ENCODE results near the gene RALB. TPM values are rescaled to one million over a fixed set of nuclear protein-coding genes. Genes with fewer than 3 reads are reported as not detected.

Gene RALB
- total RNA-seq, 2 donors from 2014 or later = 21.9 to 50.2 TPM

- TF ChIP-seq CTCF (IDR thresholded peaks at IDR 0.05) = no peak
- DNase-seq (ENCODE audit: low spot score) (no peak), ATAC-seq (ENCODE audit: insufficient number of reproducible peaks, low FRiP score, low read depth) (no peak)
- no peak overlapping the region for H3K27ac ChIP-seq
- no peaks in the 10 kb centered on the region for H3K27me3 ChIP-seq (replicated peaks; ENCODE audit: insufficient read depth)
- H3K4me1 ChIP-seq (ENCODE audit: control insufficient read depth in 1 of 2, low read depth in 2 of 2) = peaks cover 0 to under 1% of the 10 kb centered on the region in 2 donors
- H3K9me3 ChIP-seq = no peaks in the 10 kb centered on the region
- H3K36me3 ChIP-seq = no peaks in the 10 kb centered on the region
- H3K4me3 ChIP-seq = no peak overlapping the region
These were observed 5.9 kb upstream of the RALB start for GRCh38 chr2:120246546-120247300.

GRCh38 chr2:120247851-120248250, 4.8 kb upstream of the RALB start:
- Histone ChIP-seq H3K36me3 (no peaks in the 10 kb centered on the region), H3K27ac (no peak overlapping the region), H3K9me3 (no peaks in the 10 kb centered on the region)

GRCh38 chr2:120250640-120251039, 2.0 kb upstream of the RALB start:
- H3K27ac ChIP-seq = no peak overlapping the region
- H3K4me3 ChIP-seq = no peak overlapping the region
- DNase-seq (ENCODE audit: low spot score) (no peak), ATAC-seq (ENCODE audit: insufficient number of reproducible peaks, low FRiP score, low read depth) (no peak)
- H3K36me3 ChIP-seq = no peaks in the 10 kb centered on the region
- TF ChIP-seq CTCF (IDR thresholded peaks at IDR 0.05) = no peak
- peaks cover 3 to 19% of the 10 kb centered on the region in 2 donors for H3K4me1 ChIP-seq (ENCODE audit: control insufficient read depth in 1 of 2, low read depth in 2 of 2)
- H3K9me3 ChIP-seq = no peaks in the 10 kb centered on the region
- no peaks in the 10 kb centered on the region for H3K27me3 ChIP-seq (replicated peaks; ENCODE audit: insufficient read depth)

More at GRCh38 chr2:120247851-120248250, 4.8 kb upstream of the RALB start:
- H3K4me3 ChIP-seq = no peak overlapping the region
- no peak for DNase-seq (ENCODE audit: low spot score)
- no peak for ATAC-seq (ENCODE audit: insufficient number of reproducible peaks, low FRiP score, low read depth)
- TF ChIP-seq CTCF (IDR thresholded peaks at IDR 0.05) = no peak
- H3K27me3 ChIP-seq (replicated peaks; ENCODE audit: insufficient read depth) = no peaks in the 10 kb centered on the region
- peaks cover 0 to 3% of the 10 kb centered on the region in 2 donors for H3K4me1 ChIP-seq (ENCODE audit: control insufficient read depth in 1 of 2, low read depth in 2 of 2)

GRCh38 chr2:120251078-120251477, 1.6 kb upstream of the RALB start:
- no peak overlapping the region for H3K27ac ChIP-seq
- no peak for TF ChIP-seq CTCF (IDR thresholded peaks at IDR 0.05)
- H3K27me3 ChIP-seq (replicated peaks; ENCODE audit: insufficient read depth) = no peaks in the 10 kb centered on the region
- DNase-seq (ENCODE audit: low spot score) = no peak
- H3K4me3 ChIP-seq = no peak overlapping the region
- no peak for ATAC-seq (ENCODE audit: insufficient number of reproducible peaks, low FRiP score, low read depth)
- H3K9me3 ChIP-seq = no peaks in the 10 kb centered on the region
- H3K4me1 ChIP-seq (ENCODE audit: control insufficient read depth in 1 of 2, low read depth in 2 of 2) = peaks cover 3 to 19% of the 10 kb centered on the region in 2 donors
- no peaks in the 10 kb centered on the region for H3K36me3 ChIP-seq

GRCh38 chr2:120251880-120252224, 800 bp upstream of the RALB start:
- ATAC-seq (ENCODE audit: insufficient number of reproducible peaks, low FRiP score, low read depth) (no peak), DNase-seq (ENCODE audit: low spot score) (no peak)
- no peak for TF ChIP-seq CTCF (IDR thresholded peaks at IDR 0.05)
- no peak overlapping the region for H3K27ac ChIP-seq
- no peaks in the 10 kb centered on the region for H3K36me3 ChIP-seq
- peak overlapping the region; percentile 94 for H3K4me3 ChIP-seq
- H3K4me1 ChIP-seq (ENCODE audit: control insufficient read depth in 1 of 2, low read depth in 2 of 2) = peaks cover 3 to 19% of the 10 kb centered on the region in 2 donors
- H3K9me3 ChIP-seq = no peaks in the 10 kb centered on the region
- H3K27me3 ChIP-seq (replicated peaks; ENCODE audit: insufficient read depth) = no peaks in the 10 kb centered on the region
